H9 (cell line): ENCODE measurements around the gene ZNF608. TPM values are rescaled to one million over a fixed set of nuclear protein-coding genes. Genes with fewer than 3 reads are reported as not detected.
A peak's percentile ranks its signal among the peaks of the same experiment; 100 is the strongest.

Source experiments
- DNase-seq: peaks from one replicate; pipeline ENCODE4 v3.0.0-alpha.2; 2017
- H2AFZ ChIP-seq: one replicate; pipeline ENCODE4 v1.6.1; 2013; ENCODE audit warnings: mild to moderate bottlenecking, low read length, control low read depth, moderate library complexity
- H2AK5ac ChIP-seq: 2 replicates; pipeline ENCODE4 v1.6.1; 2013; ENCODE audit warnings: low read length, control low read depth, mixed read lengths; ENCODE audit not compliant: insufficient read length
- H2BK120ac ChIP-seq: one replicate; pipeline ENCODE4 v1.6.1; 2013; ENCODE audit warnings: low read depth, mild to moderate bottlenecking, low read length, control low read depth, inconsistent platforms; ENCODE audit not compliant: poor library complexity, severe bottlenecking
- H2BK12ac ChIP-seq: 2 replicates; pipeline ENCODE4 v1.6.1; 2013; ENCODE audit warnings: low read length, control low read depth, mixed read lengths, low read depth; ENCODE audit not compliant: insufficient read length
- H2BK15ac ChIP-seq: 2 replicates; pipeline ENCODE4 v1.6.1; 2013; ENCODE audit warnings: low read depth, low read length, control low read depth
- H2BK20ac ChIP-seq: one replicate; pipeline ENCODE4 v1.6.1; 2013; ENCODE audit warnings: low read depth, mild to moderate bottlenecking, low read length, control low read depth, inconsistent platforms; ENCODE audit not compliant: poor library complexity, severe bottlenecking
- H2BK5ac ChIP-seq: 2 replicates; pipeline ENCODE4 v1.6.1; 2013; ENCODE audit warnings: low read length, control low read depth, mixed read lengths; ENCODE audit not compliant: insufficient read length
- H3K14ac ChIP-seq: 2 replicates; pipeline ENCODE4 v1.6.1; 2013; ENCODE audit warnings: low read length, control low read depth; ENCODE audit not compliant: insufficient read depth
- H3K18ac ChIP-seq: 2 replicates; pipeline ENCODE4 v1.6.1; 2013; ENCODE audit warnings: low read depth, mild to moderate bottlenecking, mixed read lengths, low read length, control low read depth; ENCODE audit not compliant: insufficient read length
- H3K23ac ChIP-seq: 2 replicates; pipeline ENCODE4 v1.6.1; 2013; ENCODE audit warnings: low read length, control low read depth, mixed read lengths, low read depth; ENCODE audit not compliant: insufficient read length
- H3K23me2 ChIP-seq: 2 replicates; pipeline ENCODE4 v1.6.1; 2013; ENCODE audit warnings: low read depth, mild to moderate bottlenecking, mixed read lengths, low read length, control low read depth; ENCODE audit not compliant: insufficient read length, poor library complexity, severe bottlenecking
- H3K27ac ChIP-seq: 2 replicates; pipeline ENCODE4 v1.5.1; 2013; ENCODE audit warnings: low read length, control low read depth, mixed read lengths, low read depth; ENCODE audit not compliant: insufficient read length
- H3K27me3 ChIP-seq: 2 replicates; pipeline ENCODE4 v1.6.1; 2013; ENCODE audit warnings: low read length, control low read depth, inconsistent platforms; ENCODE audit not compliant: insufficient read depth
- H3K4ac ChIP-seq: 2 replicates; pipeline ENCODE4 v1.6.1; 2013; ENCODE audit warnings: low read depth, mild to moderate bottlenecking, control low read depth, inconsistent platforms, low read length, moderate library complexity
- H3K4me1 ChIP-seq: 2 replicates; pipeline ENCODE4 v1.6.1; 2013; ENCODE audit warnings: low read length, control low read depth, inconsistent platforms; ENCODE audit not compliant: insufficient read depth
- H3K4me2 ChIP-seq: 2 replicates; pipeline ENCODE4 v1.6.1; 2013; ENCODE audit warnings: low read length, control low read depth, mixed read lengths; ENCODE audit not compliant: insufficient read length, insufficient read depth
- H3K56ac ChIP-seq: 2 replicates; pipeline ENCODE4 v1.6.1; 2013; ENCODE audit warnings: low read depth, mild to moderate bottlenecking, mixed read lengths, low read length, control low read depth; ENCODE audit not compliant: insufficient read length
- H3K79me1 ChIP-seq: 2 replicates; pipeline ENCODE4 v1.6.1; 2013; ENCODE audit warnings: low read depth, mild to moderate bottlenecking, moderate library complexity, low read length, control low read depth, inconsistent platforms; ENCODE audit not compliant: insufficient read depth, poor library complexity, severe bottlenecking
- H3K79me2 ChIP-seq: 2 replicates; pipeline ENCODE4 v1.6.1; 2013; ENCODE audit warnings: low read length, control low read depth, inconsistent platforms; ENCODE audit not compliant: insufficient read depth
- H3K9ac ChIP-seq: 2 replicates; pipeline ENCODE4 v1.6.1; 2013; ENCODE audit warnings: low read length, control low read depth, mixed read lengths; ENCODE audit not compliant: insufficient read length; ENCODE audit errors: extremely low read depth
- H3K9me3 ChIP-seq: one replicate; pipeline ENCODE4 v1.6.1; 2013; ENCODE audit warnings: low read depth, low read length, inconsistent platforms; ENCODE audit not compliant: control insufficient read depth
- H3T11ph ChIP-seq: one replicate; pipeline ENCODE4 v1.6.1; 2013; ENCODE audit warnings: mild to moderate bottlenecking, low read length, control low read depth, inconsistent platforms
- H4K20me1 ChIP-seq: one replicate; pipeline ENCODE4 v1.6.1; 2013; ENCODE audit not compliant: control insufficient read depth, insufficient read length, insufficient read depth
- H4K5ac ChIP-seq: 2 replicates; pipeline ENCODE4 v1.6.1; 2013; ENCODE audit warnings: low read depth, mild to moderate bottlenecking, mixed read lengths, low read length, control low read depth; ENCODE audit not compliant: insufficient read length
- H4K8ac ChIP-seq: replicated peaks from 2 replicates; pipeline ENCODE4 v1.6.1; 2013; ENCODE audit warnings: low read length, control low read depth, mixed read lengths, low read depth; ENCODE audit not compliant: insufficient read length
- H4K91ac ChIP-seq: 2 replicates; pipeline ENCODE4 v1.6.1; 2013; ENCODE audit warnings: low read depth, mild to moderate bottlenecking, moderate library complexity, mixed read lengths, low read length, control low read depth; ENCODE audit not compliant: insufficient read length
- H3K27ac Mint-ChIP-seq, 3 experiments: 2 replicates in 2 of 3; 3 replicates in 1 of 3; pipeline ENCODE4 v1.8.0; 2020 to 2021; ENCODE audit warnings: mixed read lengths in 3 of 3, mild to moderate bottlenecking in 1 of 3, moderate library complexity in 1 of 3
- H3K27me3 Mint-ChIP-seq: 2 replicates; pipeline ENCODE4 v1.8.0; 2021; ENCODE audit warnings: low read depth, mild to moderate bottlenecking, moderate library complexity, mixed read lengths
- H3K36me3 Mint-ChIP-seq, 3 experiments: 2 replicates in 2 of 3; 3 replicates in 1 of 3; pipeline ENCODE4 v1.8.0; 2020 to 2021; ENCODE audit warnings: low read depth in 3 of 3, mixed read lengths in 3 of 3; ENCODE audit not compliant: insufficient read depth in 1 of 3
- H3K4me1 Mint-ChIP-seq, 2 experiments: 2 replicates each; pipeline ENCODE4 v1.8.0; 2020; ENCODE audit warnings: mixed read lengths in 2 of 2
- H3K4me3 Mint-ChIP-seq, 2 experiments: 2 replicates in 1 of 2; 3 replicates in 1 of 2; pipeline ENCODE4 v1.8.0; 2020 to 2021; ENCODE audit warnings: mild to moderate bottlenecking in 2 of 2, mixed read lengths in 2 of 2, moderate library complexity in 1 of 2
- H3K9me3 Mint-ChIP-seq, 2 experiments: 2 replicates in 1 of 2; 3 replicates in 1 of 2; pipeline ENCODE4 v1.8.0; 2020; ENCODE audit warnings: mild to moderate bottlenecking in 2 of 2, mixed read lengths in 2 of 2, moderate library complexity in 1 of 2
- WGBS: extraction: QIAGEN DNeasy Blood & Tissue Kit; methylation state at CpG from one replicate; pipeline ENCODE4 v1.1.7; 2013; ENCODE audit warnings: missing lambda C conversion rate, low lambda C conversion rate, mixed read lengths; ENCODE audit not compliant: insufficient read length; ENCODE audit errors: extremely low coverage; 5-methylcytosine and 5-hydroxymethylcytosine counted together
- total RNA-seq: library from RNA; stranded (reverse); gene quantifications from 2 replicates; pipeline ENCODE4 v1.2.1, GENCODE V29; 2021
- TF ChIP-seq, protein P1 (sequence below): fragments of 200-600 bp; sonication (generic); conservative IDR thresholded peaks from 3 replicates; pipeline ENCODE4 v1.8.0; 2021; ENCODE audit warnings: antibody characterized with exemption, mild to moderate bottlenecking

ZNF608 gene
- total RNA-seq, 1 experiment from 2014 or later, result 67.0 TPM

GRCh38 chr5:124696898-124697297 is 49.5 kb downstream of the ZNF608 start:
- TF ChIP-seq, protein P1, sequence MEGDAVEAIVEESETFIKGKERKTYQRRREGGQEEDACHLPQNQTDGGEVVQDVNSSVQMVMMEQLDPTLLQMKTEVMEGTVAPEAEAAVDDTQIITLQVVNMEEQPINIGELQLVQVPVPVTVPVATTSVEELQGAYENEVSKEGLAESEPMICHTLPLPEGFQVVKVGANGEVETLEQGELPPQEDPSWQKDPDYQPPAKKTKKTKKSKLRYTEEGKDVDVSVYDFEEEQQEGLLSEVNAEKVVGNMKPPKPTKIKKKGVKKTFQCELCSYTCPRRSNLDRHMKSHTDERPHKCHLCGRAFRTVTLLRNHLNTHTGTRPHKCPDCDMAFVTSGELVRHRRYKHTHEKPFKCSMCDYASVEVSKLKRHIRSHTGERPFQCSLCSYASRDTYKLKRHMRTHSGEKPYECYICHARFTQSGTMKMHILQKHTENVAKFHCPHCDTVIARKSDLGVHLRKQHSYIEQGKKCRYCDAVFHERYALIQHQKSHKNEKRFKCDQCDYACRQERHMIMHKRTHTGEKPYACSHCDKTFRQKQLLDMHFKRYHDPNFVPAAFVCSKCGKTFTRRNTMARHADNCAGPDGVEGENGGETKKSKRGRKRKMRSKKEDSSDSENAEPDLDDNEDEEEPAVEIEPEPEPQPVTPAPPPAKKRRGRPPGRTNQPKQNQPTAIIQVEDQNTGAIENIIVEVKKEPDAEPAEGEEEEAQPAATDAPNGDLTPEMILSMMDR, result no peak
- Histone ChIP-seq H3K9ac (no peak overlapping the region), H3K14ac (no peak overlapping the region), H2AFZ (no peak overlapping the region), H3K56ac (no peak overlapping the region), H2BK15ac (no peak overlapping the region), H2BK12ac (no peak overlapping the region), H3K9me3 (no peaks in the 10 kb centered on the region), H3K27ac (no peak overlapping the region), H2BK20ac (no peak overlapping the region), H4K5ac (no peak overlapping the region), H3K79me1 (peaks cover 10% of the 10 kb centered on the region), H3K23ac (no peak overlapping the region), H4K20me1 (no peaks in the 10 kb centered on the region), H4K91ac (no peak overlapping the region), H3K4ac (no peak overlapping the region), H2AK5ac (peak overlapping the region; percentile 66), H3K18ac (no peak overlapping the region), H2BK5ac (no peak overlapping the region), H3K4me2 (no peak overlapping the region), H4K8ac (no peak overlapping the region), H3K4me1 (peaks cover 31% of the 10 kb centered on the region; the same call in 1 of the 2 replicates), H3K23me2 (no peaks in the 10 kb centered on the region), H3T11ph (no peak overlapping the region), H3K27me3 (no peaks in the 10 kb centered on the region), H3K79me2 (peaks cover 34% of the 10 kb centered on the region; the same call in 1 of the 2 replicates), H2BK120ac (no peak overlapping the region)
- no peak for DNase-seq
- peaks cover 18 to 40% (median 36%) of the 10 kb centered on the region in 3 experiments; a peak in 6 of 7 replicates for H3K36me3 Mint-ChIP-seq
- H3K9me3 Mint-ChIP-seq, result no peaks in the 10 kb centered on the region
- peaks cover 70 to 74% of the 10 kb centered on the region in 2 experiments for H3K4me1 Mint-ChIP-seq
- H3K27me3 Mint-ChIP-seq, result no peaks in the 10 kb centered on the region
- no CpG with 5 or more reads among the region's 7 CpGs for WGBS
- no peak overlapping the region for H3K4me3 Mint-ChIP-seq
- peak overlapping the region in 1 of 3 experiments; percentile 14; a peak in 2 of 7 replicates for H3K27ac Mint-ChIP-seq
